GM21528 (cell line): ENCODE data around the gene MTMR10.

Source experiments
- ATAC-seq: cut with Tn5 transposase; IDR thresholded peaks from one replicate; pipeline ENCODE4 v1.9.1; 2021; ENCODE audit warnings: mild to moderate bottlenecking, moderate library complexity; ENCODE audit not compliant: unreplicated experiment, low FRiP score

Gene MTMR10

GRCh38 chr15:30963681-30964080, 27.7 kb downstream of the MTMR10 start:
- no peak for ATAC-seq

DNA sequence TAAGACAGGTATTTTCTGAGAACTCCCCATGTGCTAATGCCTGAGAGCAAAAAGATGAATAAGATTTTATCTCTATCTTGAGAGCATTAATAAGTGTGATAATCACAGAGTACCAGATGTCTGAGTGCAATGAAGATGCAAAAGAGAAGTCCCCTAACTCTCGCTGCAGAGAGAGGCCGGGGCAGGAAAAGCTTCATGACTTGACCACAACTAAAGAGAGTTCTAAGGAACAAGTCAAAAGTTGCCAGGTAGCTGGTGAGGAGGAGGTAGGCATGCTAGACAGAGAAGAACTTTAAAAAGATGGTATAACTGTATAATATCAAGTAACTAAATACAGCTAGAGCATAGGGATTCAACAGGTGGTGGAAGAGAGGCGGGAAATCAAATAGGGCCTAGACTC, 28.8 kb downstream of the MTMR10 start:
- ATAC-seq: no peak

DNA sequence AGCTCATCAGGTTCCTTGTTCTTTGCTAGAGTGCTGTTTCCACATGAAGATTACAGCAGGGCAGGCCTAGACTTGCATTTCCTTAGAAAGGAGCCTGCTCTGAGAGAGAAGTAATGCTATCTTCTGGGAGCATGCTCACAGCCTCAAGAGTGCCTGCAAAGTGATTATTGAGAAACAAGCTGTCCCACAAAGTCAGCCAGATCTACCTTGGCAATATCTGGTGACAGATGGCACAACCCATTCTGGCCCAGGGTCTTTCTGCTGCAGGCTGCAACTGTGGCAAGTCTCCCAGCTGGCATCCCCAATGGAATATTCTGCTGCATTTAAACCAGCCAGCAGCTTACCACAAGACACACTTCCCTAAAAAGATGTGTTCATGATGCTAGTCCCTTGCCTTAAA, 29.3 kb downstream of the MTMR10 start:
- no peak for ATAC-seq

GRCh38 chr15:30958219-30958618, 33.2 kb downstream of the MTMR10 start:
- ATAC-seq: no peak

GRCh38 chr15:30956216-30957124, 35.0 kb downstream of the MTMR10 start:
- ATAC-seq: no peak

DNA sequence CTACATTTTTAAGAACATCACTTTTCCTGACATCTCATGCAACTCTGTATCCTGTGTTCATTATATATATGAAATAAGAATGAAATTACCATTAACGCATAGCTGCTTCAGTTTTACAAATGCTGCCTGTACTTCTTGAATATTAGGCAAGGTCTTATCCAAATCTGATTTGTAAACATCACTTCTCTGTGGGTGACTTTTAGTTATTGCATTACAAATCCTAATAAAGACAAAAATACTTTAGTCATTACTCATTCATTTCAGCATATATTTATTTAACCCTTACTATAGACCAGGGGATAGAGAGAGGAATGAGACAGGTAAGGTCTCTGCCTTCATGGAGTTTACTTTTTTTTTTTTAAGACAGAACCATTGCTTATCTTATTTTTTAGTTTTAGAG, 36.8 kb downstream of the MTMR10 start:
- no peak for ATAC-seq

- ATAC-seq: no peak
These were observed 37.6 kb downstream of the MTMR10 start for GRCh38 chr15:30953731-30954378.

DNA sequence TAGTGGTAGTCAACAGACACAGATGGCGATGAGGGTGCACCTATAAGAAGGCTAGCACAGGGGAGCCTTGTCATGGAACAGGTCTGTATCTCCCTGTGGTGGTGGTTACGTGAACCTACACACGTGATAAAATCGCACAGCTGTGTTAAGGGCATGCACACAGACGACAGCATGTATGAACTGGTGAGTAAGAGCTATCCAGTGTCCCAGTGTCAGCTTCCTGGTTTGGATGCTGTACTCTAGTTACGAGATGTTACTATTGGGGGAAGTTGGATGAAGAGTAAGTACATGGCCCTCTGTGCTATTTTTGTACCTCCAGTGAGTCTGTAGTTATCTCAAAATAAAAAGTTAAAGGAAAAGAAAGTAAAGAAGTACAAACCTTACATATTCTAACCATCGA, 38.2 kb downstream of the MTMR10 start:
- ATAC-seq: no peak

DNA sequence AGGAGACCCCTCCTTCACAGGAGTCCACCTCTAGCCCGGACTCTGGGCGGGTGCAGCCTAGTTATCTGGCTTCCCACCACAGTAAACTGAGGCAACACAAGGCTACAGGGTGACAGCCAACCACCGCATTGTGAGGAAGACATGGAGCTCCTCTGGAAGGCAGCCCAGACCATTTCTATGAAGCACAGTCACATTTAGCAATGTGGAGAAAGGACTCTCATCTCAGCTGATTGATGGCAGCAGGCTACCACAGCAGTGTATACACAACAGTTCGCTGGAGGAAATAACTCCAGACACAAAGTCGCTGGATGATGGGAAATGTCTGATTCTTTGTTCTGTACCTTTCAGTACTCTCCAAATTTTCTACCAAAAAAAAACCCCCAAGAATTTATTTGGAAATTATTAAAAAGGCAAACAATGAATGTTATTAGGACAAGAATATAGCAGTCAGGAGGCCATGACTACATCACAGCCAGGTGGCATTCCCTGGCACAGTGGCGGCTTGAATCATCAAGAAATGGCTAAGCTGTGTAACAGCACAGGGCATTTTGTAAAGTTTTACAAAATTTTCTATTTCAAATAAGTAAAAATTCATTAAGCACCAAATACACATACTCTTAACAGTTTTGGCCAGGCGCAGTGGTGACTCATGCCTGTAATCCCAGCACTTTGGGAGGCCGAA, 47.6 kb downstream of the MTMR10 start:
- no peak for ATAC-seq

DNA sequence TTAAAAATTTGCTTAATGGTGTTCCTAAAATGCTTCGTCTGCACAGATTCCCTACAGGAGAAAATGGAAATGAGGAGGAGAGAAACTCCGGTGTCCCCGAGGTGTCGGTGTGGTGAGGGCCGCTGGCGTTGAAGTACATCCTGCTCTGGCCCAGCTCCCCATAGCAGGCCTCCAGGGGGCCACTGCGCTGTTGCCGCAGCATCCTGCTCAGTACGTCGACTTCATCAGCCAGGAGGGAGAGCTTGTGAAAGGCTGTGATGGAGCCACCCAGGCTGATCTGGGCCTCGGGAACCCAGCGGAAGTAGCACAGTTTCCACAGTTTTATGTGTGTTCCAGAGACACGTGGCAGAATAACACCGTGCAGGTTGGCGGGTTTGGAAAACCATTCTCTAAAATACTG, 49.9 kb downstream of the MTMR10 start:
- ATAC-seq: no peak

GRCh38 chr15:30940359-30940758, 51.1 kb downstream of the MTMR10 start:
- no peak for ATAC-seq

DNA sequence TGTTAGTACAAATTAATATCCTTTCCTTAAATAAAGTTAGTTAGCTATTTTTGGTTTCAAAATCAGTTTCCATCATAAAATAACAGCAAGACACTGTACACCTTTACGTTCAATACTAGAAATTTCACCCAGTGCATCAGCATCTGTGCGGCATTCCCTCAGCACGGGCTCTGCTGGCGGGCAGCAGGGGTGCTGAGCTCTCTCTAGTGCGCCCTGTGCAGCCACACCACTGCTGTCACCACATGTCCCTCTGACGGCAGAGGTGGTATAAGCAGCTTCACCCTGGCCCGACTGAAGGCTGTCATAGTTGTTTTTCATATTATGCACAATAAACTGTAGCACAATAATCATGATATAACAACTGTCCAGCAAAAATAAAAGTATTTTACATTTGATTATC, 52.3 kb downstream of the MTMR10 start:
- ATAC-seq: no peak

DNA sequence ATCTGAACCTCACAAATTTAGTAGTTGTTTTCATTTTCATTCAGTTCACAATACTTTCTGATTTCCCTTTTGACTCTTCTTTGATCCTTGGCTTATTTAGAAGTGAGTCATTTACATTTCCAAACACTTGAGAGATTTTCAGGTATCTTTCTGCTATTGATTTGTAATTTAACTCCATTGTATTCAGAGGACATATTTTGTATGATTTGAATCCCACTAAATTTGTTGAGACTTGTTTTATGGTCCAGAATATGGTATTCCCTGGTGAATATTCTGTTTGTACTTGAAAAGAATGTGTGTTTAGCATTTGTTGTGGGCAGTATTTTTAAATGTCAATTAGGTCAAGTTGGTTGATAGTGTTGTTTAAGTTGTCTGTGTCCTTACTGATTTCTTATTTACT, 58.1 kb downstream of the MTMR10 start:
- no peak for ATAC-seq

DNA sequence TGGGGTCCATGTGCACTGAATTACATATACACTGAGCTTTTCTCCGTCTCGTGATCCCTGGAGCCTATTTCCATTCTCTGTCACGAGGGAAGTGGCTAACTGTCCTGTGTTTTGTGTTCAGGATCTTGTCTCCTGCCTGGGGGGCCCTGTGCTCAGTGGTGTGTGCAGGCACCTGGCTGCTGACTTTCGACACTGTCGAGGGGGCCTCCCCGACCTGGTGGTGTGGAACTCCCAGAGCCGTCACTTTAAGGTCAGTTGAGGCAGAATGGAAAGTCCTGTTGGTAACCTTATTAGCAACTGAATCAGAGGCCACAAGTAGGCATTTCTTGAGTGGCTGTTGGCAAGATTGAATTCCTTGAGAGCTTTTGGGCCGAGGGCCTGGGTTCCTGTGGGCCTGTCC, 61.0 kb downstream of the MTMR10 start:
- no peak for ATAC-seq

DNA sequence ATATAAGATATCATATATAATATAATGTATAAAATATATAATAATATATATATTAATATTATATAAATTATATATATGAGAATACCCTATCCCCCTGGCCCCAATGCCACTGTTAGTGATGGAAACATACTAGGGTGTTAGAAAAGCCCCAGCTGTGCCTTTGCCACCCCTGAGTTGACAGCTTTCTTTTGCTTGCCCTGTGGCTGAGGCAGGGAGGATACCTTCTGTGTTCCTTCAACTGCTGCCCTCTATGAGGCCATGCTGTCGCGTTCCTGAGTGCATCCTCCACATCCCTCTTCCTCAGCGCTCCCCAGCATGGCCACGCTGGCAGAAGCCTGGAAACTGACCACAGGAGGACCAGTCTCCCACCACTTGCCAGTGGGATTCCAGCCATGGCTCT, 61.4 kb downstream of the MTMR10 start:
- ATAC-seq: no peak

DNA sequence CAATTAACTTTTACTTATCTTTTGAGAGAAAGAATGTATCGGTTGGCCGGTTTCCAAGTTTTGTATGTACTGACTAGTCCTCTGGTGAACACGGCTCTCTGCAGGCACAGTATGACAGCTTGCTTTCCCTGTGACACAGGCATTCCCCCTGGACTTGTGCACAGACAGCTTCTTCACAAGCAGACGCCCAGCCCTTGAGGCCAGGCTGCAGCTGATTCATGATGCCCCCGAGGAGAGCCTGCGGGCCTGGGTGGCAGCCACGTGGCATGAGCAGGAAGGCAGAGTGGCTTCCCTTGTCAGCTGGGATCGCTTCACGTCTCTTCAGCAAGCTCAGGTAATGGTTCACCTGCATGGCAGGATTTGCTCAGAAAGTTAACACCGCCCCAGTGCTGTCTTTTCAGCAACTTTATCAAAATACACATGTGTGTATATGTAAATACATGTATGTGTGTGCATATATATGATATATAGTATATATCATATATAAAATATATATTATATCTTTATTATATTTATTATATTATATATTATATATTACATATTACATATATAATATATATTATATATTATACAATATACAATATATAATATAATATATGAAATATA, 62.3 kb downstream of the MTMR10 start:
- ATAC-seq: no peak

DNA sequence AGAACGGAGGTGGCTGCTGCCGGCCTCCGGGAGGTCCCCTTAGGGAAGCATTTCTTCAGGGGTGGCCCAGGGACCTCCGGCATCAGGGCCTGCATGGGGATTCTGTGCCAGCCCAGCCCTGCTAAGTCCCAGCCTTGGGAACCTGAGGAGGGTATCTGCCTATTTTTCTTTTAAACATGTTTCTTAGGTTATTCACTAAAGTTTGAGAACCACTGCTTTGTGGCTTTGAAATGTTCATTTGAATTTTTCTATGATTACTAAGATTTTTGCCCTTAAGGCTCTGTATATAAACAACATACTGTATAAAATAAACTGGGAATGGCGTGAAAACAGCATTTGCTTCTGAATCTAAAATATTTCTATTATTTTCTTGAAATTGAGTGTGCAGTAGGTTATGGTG, 63.4 kb downstream of the MTMR10 start:
- ATAC-seq: no peak

DNA sequence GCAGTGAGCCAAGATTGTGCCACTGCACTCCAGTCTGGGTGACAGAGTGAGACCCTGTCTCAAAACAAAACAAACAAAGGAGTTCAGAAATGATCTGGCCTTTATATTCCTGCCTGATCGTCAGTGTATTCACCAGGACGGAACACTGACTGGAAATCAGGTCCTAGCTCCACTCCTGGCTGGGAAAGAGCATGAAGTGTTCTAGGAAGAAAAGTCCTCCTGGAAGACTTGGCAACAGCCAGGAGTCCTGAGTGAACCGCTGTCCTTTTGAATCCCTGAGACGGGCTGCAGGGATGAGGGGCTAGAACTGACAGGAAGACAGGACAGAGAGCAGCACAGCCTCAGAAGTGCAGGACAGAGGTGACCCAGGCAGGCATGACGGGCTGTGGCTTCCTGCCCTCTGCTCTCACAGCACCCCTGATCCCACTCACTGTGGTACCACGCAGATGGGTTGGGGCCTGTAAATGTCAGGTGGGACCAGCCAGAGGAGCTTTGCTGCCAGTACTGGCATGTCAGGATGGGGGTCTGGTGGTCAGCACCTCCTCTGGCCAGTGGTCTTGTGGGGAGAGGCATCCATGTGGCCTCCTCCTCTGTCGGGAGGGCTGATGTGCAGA, 64.2 kb downstream of the MTMR10 start:
- no peak for ATAC-seq

DNA sequence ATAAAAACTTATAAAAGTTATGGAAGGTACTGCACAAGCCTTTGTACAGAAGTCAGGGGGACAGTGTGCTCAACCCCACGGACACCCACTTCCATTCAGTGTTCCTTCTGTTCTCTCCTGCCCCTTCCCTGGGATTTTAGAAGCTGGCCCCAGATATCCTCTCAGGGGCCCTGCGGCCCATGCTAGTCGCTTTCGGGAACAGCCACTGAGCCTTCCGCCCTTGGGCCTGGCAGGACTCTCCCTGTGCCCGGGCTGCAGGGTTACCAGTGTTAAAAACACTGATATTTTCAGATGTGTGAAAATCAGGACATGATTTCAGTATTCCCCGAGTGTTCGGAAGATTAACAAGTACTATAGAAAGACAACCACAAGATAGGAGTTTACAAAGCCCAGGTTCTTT, 65.3 kb downstream of the MTMR10 start:
- no peak for ATAC-seq

DNA sequence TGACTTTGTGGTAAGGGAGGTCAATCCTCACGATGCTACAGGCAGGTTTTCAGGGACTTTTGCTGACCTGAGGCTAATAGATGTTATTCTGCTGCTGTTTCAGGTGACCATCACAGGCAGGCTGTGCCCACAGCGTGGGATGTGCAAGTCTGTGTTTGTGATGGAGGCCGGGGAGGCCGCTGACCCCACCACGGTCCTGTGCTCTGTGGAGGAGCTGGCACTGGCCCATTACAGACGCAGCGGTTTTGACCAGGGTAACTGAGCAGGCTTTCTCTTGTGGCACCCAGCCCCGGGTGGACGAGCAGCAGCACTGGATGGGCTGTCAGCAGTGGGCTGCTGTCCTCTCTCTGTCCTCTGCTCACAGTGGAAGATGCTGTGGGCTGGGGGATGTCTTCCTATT, 65.7 kb downstream of the MTMR10 start:
- ATAC-seq: no peak

DNA sequence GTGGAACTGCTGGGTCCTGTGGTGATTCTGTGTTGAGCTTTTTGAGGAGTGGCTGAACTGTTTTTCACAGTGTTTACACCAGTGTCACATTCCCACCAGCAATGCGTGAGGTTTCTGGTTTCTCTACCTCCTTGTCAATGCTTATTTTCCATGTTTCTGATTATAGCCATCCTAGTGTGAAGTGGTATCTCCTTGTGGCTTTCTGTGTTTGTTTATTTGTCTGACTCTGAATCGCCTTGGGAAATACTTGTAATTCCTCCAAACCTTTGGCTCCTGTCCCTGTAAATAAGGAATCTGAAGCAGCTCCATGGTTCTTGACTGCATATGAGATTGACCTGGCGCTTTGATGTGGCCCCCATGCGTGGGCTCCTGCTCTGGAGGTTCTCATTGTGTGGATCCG, 67.1 kb downstream of the MTMR10 start:
- no peak for ATAC-seq
